ENCODE results near the gene PADI2. TPM values are rescaled to one million over a fixed set of nuclear protein-coding genes. Genes with fewer than 3 reads are reported as not detected.
A peak's percentile ranks its signal among the peaks of the same experiment; 100 is the strongest.

Gene PADI2
- total and polyA plus RNA-seq, 2 of the 8 experiments (the other 6 are each of a cell fraction or from before 2014, with no cell fraction given): 1.6 to 7.5 TPM

DNA sequence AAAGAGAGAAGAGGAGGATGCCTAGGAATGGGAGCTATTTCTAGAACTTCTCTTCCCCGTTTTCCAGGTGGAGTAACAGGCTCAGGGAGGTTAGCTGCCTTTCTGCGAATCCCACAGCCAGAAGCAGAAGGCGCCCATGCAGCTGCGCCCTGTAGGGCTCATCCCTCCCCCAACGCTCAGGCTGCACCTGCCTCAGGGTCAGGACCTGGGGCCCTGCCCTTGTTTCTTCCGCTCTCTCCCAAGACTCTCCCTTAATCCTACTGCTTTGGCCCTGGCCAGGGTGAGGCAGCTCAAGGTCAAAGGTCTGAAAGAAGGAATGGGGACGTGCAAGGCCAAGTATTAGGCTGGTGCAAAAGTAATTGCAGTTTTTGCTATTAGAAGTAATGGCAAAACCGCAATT, 30.5 kb upstream of the PADI2 start:
- Histone ChIP-seq H3K79me1 (ENCODE audit: low read depth, low read length) (no peaks in the 10 kb centered on the region), H3K79me2 (ENCODE audit: control insufficient read depth in 1 of 2, insufficient read depth in 2 of 2, low read length in 2 of 2) (no peaks in the 10 kb centered on the region), H4K8ac (ENCODE audit: extremely low read depth, insufficient read depth, low read length) (no peak overlapping the region), H2BK20ac (ENCODE audit: low read length) (no peak overlapping the region), H3K4ac (replicated peaks; ENCODE audit: insufficient read length, low read depth, low read length) (no peak overlapping the region), H3K4me3 (ENCODE audit: extremely low read depth in 1 of 4, insufficient read depth in 2 of 4, low read depth in 3 of 4, low read length in 4 of 4) (no peak overlapping the region), H3K4me1 (replicated peaks in 1 of 4; ENCODE audit: control insufficient read depth in 3 of 4, insufficient read depth in 4 of 4, low read length in 3 of 4) (no peaks in the 10 kb centered on the region; a peak in 1 of 7 replicates), H2AFZ (ENCODE audit: low read length) (no peak overlapping the region), H2BK120ac (replicated peaks; ENCODE audit: low read depth, low read length) (no peak overlapping the region), H3K36me3 (ENCODE audit: control insufficient read depth in 2 of 4, insufficient read depth in 4 of 4, low read length in 3 of 4) (no peaks in the 10 kb centered on the region), H2BK15ac (ENCODE audit: low read length) (peak overlapping the region; percentile 9; the same call in 1 of the 2 replicates), H3K4me2 (ENCODE audit: insufficient read depth in 1 of 2, low read depth in 2 of 2, low read length in 2 of 2) (no peak overlapping the region), H3K23ac (ENCODE audit: insufficient read length) (no peak overlapping the region), H3K9ac (replicated peaks in 1 of 4; ENCODE audit: extremely low read depth in 1 of 4, low read depth in 3 of 4, low read length in 3 of 4) (no peak overlapping the region), H4K91ac (replicated peaks; ENCODE audit: insufficient read length, low read length) (no peak overlapping the region), H3K18ac (ENCODE audit: extremely low read depth, low read length) (0 out of 2 replicates have a peak overlapping the region, but pooled peaks have one; percentile 56), H3K14ac (ENCODE audit: insufficient read length) (no peak overlapping the region), H2BK5ac (ENCODE audit: low read depth, low read length) (no peak overlapping the region), H3K27me3 (replicated peaks in 1 of 4; ENCODE audit: control insufficient read depth in 3 of 4, extremely low read depth in 1 of 4, insufficient read depth in 3 of 4, low read length in 3 of 4) (no peaks in the 10 kb centered on the region), H2AK5ac (ENCODE audit: low read depth, low read length) (no peak overlapping the region), H4K20me1 (replicated peaks in 1 of 2; ENCODE audit: control insufficient read depth in 1 of 2, insufficient read depth in 2 of 2, low read length in 2 of 2) (no peaks in the 10 kb centered on the region), H3K23me2 (ENCODE audit: low read depth, low read length) (no peaks in the 10 kb centered on the region), H3K56ac (replicated peaks; ENCODE audit: insufficient read length, low read depth, low read length) (no peak overlapping the region), H3K27ac (ENCODE audit: low read depth, low read length) (no peak overlapping the region), H2BK12ac (ENCODE audit: low read depth, low read length) (no peak overlapping the region), H4K5ac (ENCODE audit: insufficient read length, low read depth, low read length) (no peak overlapping the region), H3K9me3 (ENCODE audit: insufficient read depth in 2 of 2, low read depth in 1 of 2, low read length in 1 of 2) (peaks cover 12 to 17% of the 10 kb centered on the region in 2 experiments)
- 75% methylated on average over 8 of the region's 8 CpGs; no CpG with 5 or more reads in 1 of the 2 experiments for WGBS, 2 experiments (ENCODE audit: extremely low coverage in 1 of 2, insufficient coverage in 1 of 2, insufficient read length in 1 of 2, insufficient replicate concordance in 2 of 2, low coverage in 1 of 2, low lambda C conversion rate in 2 of 2, missing lambda C conversion rate in 1 of 2)
- POLR2A ChIA-PET (ENCODE audit: partially characterized antibody): interaction anchor here (0.5 kb wide), 1 partner anchor 13 kb away, joined by 3 read pairs; no protein-coding TSS in a partner anchor
- no peak for DNase-seq (ENCODE audit: low read depth in 1 of 2, low spot score in 2 of 2)
- CTCF ChIA-PET (ENCODE audit: partially characterized antibody): interaction anchor here (0.5 to 1.5 kb wide), 5 partner anchors 17 to 202 kb away, joined by 3 to 8 read pairs (median 3); no protein-coding TSS in a partner anchor
- FAIRE-seq: no peak
- TF ChIP-seq, protein P1, sequence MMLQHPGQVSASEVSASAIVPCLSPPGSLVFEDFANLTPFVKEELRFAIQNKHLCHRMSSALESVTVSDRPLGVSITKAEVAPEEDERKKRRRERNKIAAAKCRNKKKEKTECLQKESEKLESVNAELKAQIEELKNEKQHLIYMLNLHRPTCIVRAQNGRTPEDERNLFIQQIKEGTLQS (IDR thresholded peaks at IDR 0.05; ENCODE audit: insufficient read depth, low read depth, low read length): no peak
- TF ChIP-seq YY1 (IDR thresholded peaks at IDR 0.05; ENCODE audit: low read depth, low read length) (no peak), POLR2A (IDR thresholded peaks at IDR 0.05; ENCODE audit: control extremely low read depth in 1 of 2, low read depth in 2 of 2, low read length in 2 of 2) (no peak), KDM1A (IDR thresholded peaks at IDR 0.05; ENCODE audit: borderline replicate concordance, low read length) (no peak), JUN (IDR thresholded peaks at IDR 0.05; ENCODE audit: low read depth, low read length) (no peak), TAF7 (optimal IDR thresholded peaks at IDR 0.05; ENCODE audit: borderline replicate concordance, low read depth, low read length) (no peak), RBBP5 (IDR thresholded peaks at IDR 0.05; ENCODE audit: borderline replicate concordance, low read depth, low read length) (no peak), TCF12 (IDR thresholded peaks at IDR 0.05; ENCODE audit: low read depth, low read length) (no peak), RNF2 (IDR thresholded peaks at IDR 0.05; ENCODE audit: borderline replicate concordance, low read depth, low read length, missing control alignments, poor library complexity, severe bottlenecking) (no peak), CHD2 (IDR thresholded peaks at IDR 0.05; ENCODE audit: low read length) (no peak), RAD21 (IDR thresholded peaks at IDR 0.05 in 1 of 2, conservative IDR thresholded peaks at IDR 0.05 in 1 of 2; ENCODE audit: low read depth in 2 of 2, low read length in 2 of 2) (no peak), TAF1 (IDR thresholded peaks at IDR 0.05; ENCODE audit: low read depth, low read length) (no peak), RFX5 (IDR thresholded peaks at IDR 0.05; ENCODE audit: borderline replicate concordance, low read depth, low read length) (no peak), KDM5A (IDR thresholded peaks at IDR 0.05; ENCODE audit: low read length) (no peak)
